Measurements from ENCODE around the gene TRNP1.

DNA sequence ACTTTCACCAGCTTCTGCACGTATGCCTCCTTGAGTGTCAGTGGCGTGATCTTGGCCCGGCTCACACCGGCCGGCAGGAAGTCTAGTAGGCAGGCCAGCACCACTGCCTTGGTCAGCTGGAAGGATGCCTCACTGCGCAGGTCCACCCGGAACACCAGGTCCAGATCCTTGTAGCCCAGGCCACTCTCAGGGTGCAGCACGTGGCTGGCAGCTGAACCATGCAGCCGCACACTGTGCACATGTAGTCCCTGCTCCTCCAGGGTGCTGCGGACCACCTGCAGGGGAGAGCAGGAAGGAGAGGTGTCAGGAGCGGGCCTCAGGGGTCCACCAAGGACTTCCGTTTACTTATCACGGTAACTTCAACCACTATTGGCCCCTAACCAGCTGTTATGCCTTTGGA, 13.2 kb downstream of the TRNP1 start:
- TF ChIP-seq, protein P1, sequence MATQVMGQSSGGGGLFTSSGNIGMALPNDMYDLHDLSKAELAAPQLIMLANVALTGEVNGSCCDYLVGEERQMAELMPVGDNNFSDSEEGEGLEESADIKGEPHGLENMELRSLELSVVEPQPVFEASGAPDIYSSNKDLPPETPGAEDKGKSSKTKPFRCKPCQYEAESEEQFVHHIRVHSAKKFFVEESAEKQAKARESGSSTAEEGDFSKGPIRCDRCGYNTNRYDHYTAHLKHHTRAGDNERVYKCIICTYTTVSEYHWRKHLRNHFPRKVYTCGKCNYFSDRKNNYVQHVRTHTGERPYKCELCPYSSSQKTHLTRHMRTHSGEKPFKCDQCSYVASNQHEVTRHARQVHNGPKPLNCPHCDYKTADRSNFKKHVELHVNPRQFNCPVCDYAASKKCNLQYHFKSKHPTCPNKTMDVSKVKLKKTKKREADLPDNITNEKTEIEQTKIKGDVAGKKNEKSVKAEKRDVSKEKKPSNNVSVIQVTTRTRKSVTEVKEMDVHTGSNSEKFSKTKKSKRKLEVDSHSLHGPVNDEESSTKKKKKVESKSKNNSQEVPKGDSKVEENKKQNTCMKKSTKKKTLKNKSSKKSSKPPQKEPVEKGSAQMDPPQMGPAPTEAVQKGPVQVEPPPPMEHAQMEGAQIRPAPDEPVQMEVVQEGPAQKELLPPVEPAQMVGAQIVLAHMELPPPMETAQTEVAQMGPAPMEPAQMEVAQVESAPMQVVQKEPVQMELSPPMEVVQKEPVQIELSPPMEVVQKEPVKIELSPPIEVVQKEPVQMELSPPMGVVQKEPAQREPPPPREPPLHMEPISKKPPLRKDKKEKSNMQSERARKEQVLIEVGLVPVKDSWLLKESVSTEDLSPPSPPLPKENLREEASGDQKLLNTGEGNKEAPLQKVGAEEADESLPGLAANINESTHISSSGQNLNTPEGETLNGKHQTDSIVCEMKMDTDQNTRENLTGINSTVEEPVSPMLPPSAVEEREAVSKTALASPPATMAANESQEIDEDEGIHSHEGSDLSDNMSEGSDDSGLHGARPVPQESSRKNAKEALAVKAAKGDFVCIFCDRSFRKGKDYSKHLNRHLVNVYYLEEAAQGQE (IDR thresholded peaks at IDR 0.05; ENCODE audit: borderline replicate concordance) = no peak
- TF ChIP-seq, protein P2, sequence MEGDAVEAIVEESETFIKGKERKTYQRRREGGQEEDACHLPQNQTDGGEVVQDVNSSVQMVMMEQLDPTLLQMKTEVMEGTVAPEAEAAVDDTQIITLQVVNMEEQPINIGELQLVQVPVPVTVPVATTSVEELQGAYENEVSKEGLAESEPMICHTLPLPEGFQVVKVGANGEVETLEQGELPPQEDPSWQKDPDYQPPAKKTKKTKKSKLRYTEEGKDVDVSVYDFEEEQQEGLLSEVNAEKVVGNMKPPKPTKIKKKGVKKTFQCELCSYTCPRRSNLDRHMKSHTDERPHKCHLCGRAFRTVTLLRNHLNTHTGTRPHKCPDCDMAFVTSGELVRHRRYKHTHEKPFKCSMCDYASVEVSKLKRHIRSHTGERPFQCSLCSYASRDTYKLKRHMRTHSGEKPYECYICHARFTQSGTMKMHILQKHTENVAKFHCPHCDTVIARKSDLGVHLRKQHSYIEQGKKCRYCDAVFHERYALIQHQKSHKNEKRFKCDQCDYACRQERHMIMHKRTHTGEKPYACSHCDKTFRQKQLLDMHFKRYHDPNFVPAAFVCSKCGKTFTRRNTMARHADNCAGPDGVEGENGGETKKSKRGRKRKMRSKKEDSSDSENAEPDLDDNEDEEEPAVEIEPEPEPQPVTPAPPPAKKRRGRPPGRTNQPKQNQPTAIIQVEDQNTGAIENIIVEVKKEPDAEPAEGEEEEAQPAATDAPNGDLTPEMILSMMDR (IDR thresholded peaks at IDR 0.05; ENCODE audit: poor library complexity, severe bottlenecking) = no peak
- TF ChIP-seq EZH2 (IDR thresholded peaks at IDR 0.05; ENCODE audit: borderline replicate concordance, insufficient read depth, low read length, poor library complexity, severe bottlenecking) (no peak), MXI1 (conservative IDR thresholded peaks at IDR 0.05; ENCODE audit: poor library complexity, severe bottlenecking) (no peak), SMC3 (conservative IDR thresholded peaks at IDR 0.05; ENCODE audit: poor library complexity) (no peak)
